Measurements from ENCODE around the gene C4orf33. TPM values are rescaled to one million over a fixed set of nuclear protein-coding genes. Genes with fewer than 3 reads are reported as not detected.

Gene C4orf33
- total RNA-seq, 2 experiments from 2014 or later: 9.1 to 11.3 TPM

DNA sequence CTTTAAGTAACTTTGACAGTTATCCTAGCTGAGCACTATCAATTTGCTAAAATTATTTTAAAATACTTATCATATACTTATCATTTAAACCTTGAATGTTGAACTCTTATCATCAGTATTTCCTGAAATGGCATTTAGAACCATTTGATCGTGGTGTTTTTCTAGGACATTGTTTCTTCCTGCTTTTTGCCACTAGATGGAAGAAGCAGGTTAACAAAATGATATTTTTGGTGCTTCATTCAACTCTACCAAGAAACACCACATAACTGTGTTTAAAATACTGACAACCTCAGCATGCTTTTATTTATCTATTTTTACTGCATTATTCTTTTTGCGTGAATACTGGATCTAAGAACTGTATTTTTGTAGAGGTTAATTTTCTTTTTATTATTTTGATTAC, 44.6 kb downstream of the C4orf33 start:
- Mint-ChIP-seq H3K9me3 (no peaks in the 10 kb centered on the region), H3K36me3 (ENCODE audit: low read depth) (no peaks in the 10 kb centered on the region), H3K27me3 (peaks cover 10% of the 10 kb centered on the region), H3K27ac (no peak overlapping the region), H3K4me1 (ENCODE audit: low read depth) (no peaks in the 10 kb centered on the region), H3K4me3 (no peak overlapping the region)
- TF ChIP-seq, protein P1, sequence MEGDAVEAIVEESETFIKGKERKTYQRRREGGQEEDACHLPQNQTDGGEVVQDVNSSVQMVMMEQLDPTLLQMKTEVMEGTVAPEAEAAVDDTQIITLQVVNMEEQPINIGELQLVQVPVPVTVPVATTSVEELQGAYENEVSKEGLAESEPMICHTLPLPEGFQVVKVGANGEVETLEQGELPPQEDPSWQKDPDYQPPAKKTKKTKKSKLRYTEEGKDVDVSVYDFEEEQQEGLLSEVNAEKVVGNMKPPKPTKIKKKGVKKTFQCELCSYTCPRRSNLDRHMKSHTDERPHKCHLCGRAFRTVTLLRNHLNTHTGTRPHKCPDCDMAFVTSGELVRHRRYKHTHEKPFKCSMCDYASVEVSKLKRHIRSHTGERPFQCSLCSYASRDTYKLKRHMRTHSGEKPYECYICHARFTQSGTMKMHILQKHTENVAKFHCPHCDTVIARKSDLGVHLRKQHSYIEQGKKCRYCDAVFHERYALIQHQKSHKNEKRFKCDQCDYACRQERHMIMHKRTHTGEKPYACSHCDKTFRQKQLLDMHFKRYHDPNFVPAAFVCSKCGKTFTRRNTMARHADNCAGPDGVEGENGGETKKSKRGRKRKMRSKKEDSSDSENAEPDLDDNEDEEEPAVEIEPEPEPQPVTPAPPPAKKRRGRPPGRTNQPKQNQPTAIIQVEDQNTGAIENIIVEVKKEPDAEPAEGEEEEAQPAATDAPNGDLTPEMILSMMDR (IDR thresholded peaks at IDR 0.05): no peak
- H3K9me3 ChIP-seq (ENCODE audit: control insufficient read depth in 1 of 2, insufficient read depth in 1 of 2, low read length in 2 of 2): no peaks in the 10 kb centered on the region
- intact Hi-C loops (cut with DNase I, micrococcal nuclease): no loop called here
- ATAC-seq (ENCODE audit: poor library complexity): no peak
- no peak for DNase-seq
- H3K27me3 ChIP-seq (ENCODE audit: control insufficient read depth in 1 of 2, insufficient read depth in 2 of 2, low read length in 2 of 2): peaks cover 0 to 3% of the 10 kb centered on the region in 2 experiments
- CTCF ChIA-PET: no interaction called here
- H3K4me3 ChIP-seq (ENCODE audit: low read length): no peak overlapping the region
- H3K36me3 ChIP-seq (ENCODE audit: insufficient read depth, low read length): no peaks in the 10 kb centered on the region
- POLR2A ChIA-PET: no interaction called here
- H3K4me1 ChIP-seq (ENCODE audit: insufficient read depth, low read length): no peaks in the 10 kb centered on the region
- H3K27ac ChIP-seq (ENCODE audit: low read depth in 1 of 2, low read length in 2 of 2): no peak overlapping the region

DNA sequence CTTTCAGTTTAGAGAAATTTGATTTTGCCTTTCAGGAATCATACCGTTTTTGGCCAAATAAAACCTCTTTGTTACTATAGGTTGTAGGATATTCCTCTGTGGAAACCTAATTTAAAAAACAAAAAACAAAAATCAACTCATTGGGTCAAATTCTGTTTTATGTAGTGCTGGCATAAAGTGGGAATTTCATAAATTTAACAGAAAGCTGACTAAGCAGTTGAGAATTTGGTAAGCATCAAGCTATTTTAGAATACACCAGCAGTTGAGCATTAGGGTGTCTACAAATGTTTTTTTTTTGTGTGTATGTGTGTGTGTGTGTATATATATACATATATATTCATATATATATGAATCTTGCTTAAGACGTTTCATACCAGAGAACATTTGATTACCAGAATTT, 47.4 kb downstream of the C4orf33 start:
- no peak overlapping the region for H3K27ac Mint-ChIP-seq
- peaks cover 10% of the 10 kb centered on the region for H3K27me3 Mint-ChIP-seq
- POLR2A ChIA-PET: no interaction called here
- H3K4me1 Mint-ChIP-seq (ENCODE audit: low read depth): no peaks in the 10 kb centered on the region
- Histone ChIP-seq H3K4me3 (ENCODE audit: low read length) (no peak overlapping the region), H3K9me3 (ENCODE audit: control insufficient read depth in 1 of 2, insufficient read depth in 1 of 2, low read length in 2 of 2) (no peaks in the 10 kb centered on the region), H3K36me3 (ENCODE audit: insufficient read depth, low read length) (no peaks in the 10 kb centered on the region), H3K27ac (ENCODE audit: low read depth in 1 of 2, low read length in 2 of 2) (no peak overlapping the region), H3K4me1 (ENCODE audit: insufficient read depth, low read length) (no peaks in the 10 kb centered on the region), H3K27me3 (ENCODE audit: control insufficient read depth in 1 of 2, insufficient read depth in 2 of 2, low read length in 2 of 2) (peaks cover 0 to 3% of the 10 kb centered on the region in 2 experiments)
- no peak overlapping the region for H3K4me3 Mint-ChIP-seq
- CTCF ChIA-PET: no interaction called here
- no peak for DNase-seq
- TF ChIP-seq, protein P1 (IDR thresholded peaks at IDR 0.05): no peak
- ATAC-seq (ENCODE audit: poor library complexity): no peak
- no peaks in the 10 kb centered on the region for H3K36me3 Mint-ChIP-seq (ENCODE audit: low read depth)
- no peaks in the 10 kb centered on the region for H3K9me3 Mint-ChIP-seq
- intact Hi-C loops (cut with DNase I, micrococcal nuclease): no loop called here

DNA sequence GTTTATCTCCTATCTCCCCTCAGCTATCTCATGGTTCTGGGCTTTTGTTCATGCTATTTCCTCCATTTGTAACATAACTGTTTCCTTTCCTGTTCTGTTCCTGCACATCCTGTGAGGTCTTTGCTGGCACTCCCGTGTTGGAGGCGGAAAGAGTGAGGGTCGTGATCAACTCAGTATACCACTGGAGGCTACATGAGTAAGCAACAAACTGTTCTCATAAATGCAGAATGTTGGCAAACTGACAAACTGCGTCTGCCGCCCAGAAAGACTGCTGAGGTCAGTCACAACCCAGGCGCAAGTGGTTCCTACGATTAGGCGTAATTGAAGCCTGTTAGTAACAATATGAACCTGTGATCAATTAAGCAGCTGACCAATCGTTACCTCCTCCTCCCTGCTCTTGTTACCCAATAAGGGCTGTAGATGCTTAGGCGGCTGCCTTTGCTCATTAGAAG, 48.8 kb downstream of the C4orf33 start:
- ChIA-PET POLR2A (no interaction called here), CTCF (no interaction called here)
- Mint-ChIP-seq H3K27ac (no peak overlapping the region), H3K4me1 (ENCODE audit: low read depth) (no peaks in the 10 kb centered on the region), H3K27me3 (peaks cover 10% of the 10 kb centered on the region), H3K9me3 (no peaks in the 10 kb centered on the region), H3K4me3 (no peak overlapping the region), H3K36me3 (ENCODE audit: low read depth) (no peaks in the 10 kb centered on the region)
- Histone ChIP-seq H3K9me3 (ENCODE audit: control insufficient read depth in 1 of 2, insufficient read depth in 1 of 2, low read length in 2 of 2) (no peaks in the 10 kb centered on the region), H3K27ac (ENCODE audit: low read depth in 1 of 2, low read length in 2 of 2) (no peak overlapping the region), H3K36me3 (ENCODE audit: insufficient read depth, low read length) (no peaks in the 10 kb centered on the region), H3K4me1 (ENCODE audit: insufficient read depth, low read length) (no peaks in the 10 kb centered on the region), H3K4me3 (ENCODE audit: low read length) (no peak overlapping the region), H3K27me3 (ENCODE audit: control insufficient read depth in 1 of 2, insufficient read depth in 2 of 2, low read length in 2 of 2) (peaks cover 0 to 8% of the 10 kb centered on the region in 2 experiments)
- ATAC-seq (ENCODE audit: poor library complexity) (no peak), DNase-seq (no peak)
- intact Hi-C loops (cut with DNase I, micrococcal nuclease): no loop called here
- TF ChIP-seq, protein P1 (IDR thresholded peaks at IDR 0.05): no peak
